GM23338 (cell line): Measurements from ENCODE around the gene BBS4. TPM values are rescaled to one million over a fixed set of nuclear protein-coding genes. Genes with fewer than 3 reads are reported as not detected.

Source experiments
- ATAC-seq: fragments of 200-7000 bp; cut with Tn5 transposase; 3 replicates; pipeline ENCODE4 v1.9.1; 2020
- DNase-seq: peaks from one replicate; pipeline ENCODE4 v3.0.0-alpha.2; 2015; ENCODE audit warnings: low spot score
- H2AFZ ChIP-seq: fragments of 200-600 bp; sonication (generic); 2 replicates; pipeline ENCODE4 v1.8.0; 2016; ENCODE audit warnings: antibody characterized with exemption, mild to moderate bottlenecking, moderate library complexity
- H3F3A ChIP-seq: fragments of 200-600 bp; sonication (generic); replicated peaks from 2 replicates; pipeline ENCODE4 v1.8.0; 2017; ENCODE audit warnings: antibody characterized with exemption, mixed run types, low read depth
- H3K27ac ChIP-seq: fragments of 200-600 bp; sonication (generic); 2 replicates; pipeline ENCODE4 v1.6.1; 2016; ENCODE audit warnings: low read depth
- H3K27me3 ChIP-seq: fragments of 200-600 bp; sonication (generic); 2 replicates; pipeline ENCODE4 v1.8.0; 2016; ENCODE audit warnings: mild to moderate bottlenecking, mixed run types, moderate library complexity; ENCODE audit not compliant: insufficient read depth
- H3K36me3 ChIP-seq: fragments of 200-600 bp; sonication (generic); 2 replicates; pipeline ENCODE4 v1.8.0; 2016; ENCODE audit warnings: mild to moderate bottlenecking; ENCODE audit not compliant: insufficient read depth
- H3K4me1 ChIP-seq: fragments of 200-600 bp; sonication (generic); 2 replicates; pipeline ENCODE4 v1.8.0; 2016; ENCODE audit warnings: mild to moderate bottlenecking, moderate library complexity; ENCODE audit not compliant: insufficient read depth
- H3K4me2 ChIP-seq: fragments of 200-600 bp; sonication (generic); 2 replicates; pipeline ENCODE4 v1.7.1; 2017; ENCODE audit warnings: mixed run types
- H3K4me3 ChIP-seq: fragments of 200-600 bp; sonication (generic); 2 replicates; pipeline ENCODE4 v1.6.1; 2016; ENCODE audit warnings: mixed run types
- H3K79me2 ChIP-seq: fragments of 200-600 bp; sonication (generic); replicated peaks from 2 replicates; pipeline ENCODE4 v1.8.0; 2017; ENCODE audit warnings: mild to moderate bottlenecking; ENCODE audit not compliant: insufficient read depth
- H3K9me2 ChIP-seq: fragments of 200-600 bp; sonication (generic); 2 replicates; pipeline ENCODE4 v1.8.0; 2017; ENCODE audit not compliant: insufficient read depth
- H4K20me1 ChIP-seq: fragments of 200-600 bp; sonication (generic); replicated peaks from 2 replicates; pipeline ENCODE4 v1.8.0; 2017; ENCODE audit warnings: mild to moderate bottlenecking; ENCODE audit not compliant: insufficient read depth
- H3K27ac Mint-ChIP-seq: 2 replicates; pipeline ENCODE4 v1.8.0; 2020; ENCODE audit warnings: inconsistent platforms, mild to moderate bottlenecking, moderate library complexity, mixed read lengths
- H3K27me3 Mint-ChIP-seq: 3 replicates; pipeline ENCODE4 v1.8.0; 2022; ENCODE audit warnings: low read depth, mild to moderate bottlenecking, moderate library complexity, mixed read lengths, inconsistent platforms; ENCODE audit not compliant: insufficient read depth, poor library complexity
- H3K36me3 Mint-ChIP-seq: 3 replicates; pipeline ENCODE4 v1.8.0; 2021; ENCODE audit warnings: low read depth, mild to moderate bottlenecking, inconsistent platforms, moderate library complexity, mixed read lengths
- H3K4me1 Mint-ChIP-seq: 3 replicates; pipeline ENCODE4 v1.8.0; 2020; ENCODE audit warnings: mild to moderate bottlenecking, inconsistent platforms, mixed read lengths
- H3K4me3 Mint-ChIP-seq: 3 replicates; pipeline ENCODE4 v1.8.0; 2021; ENCODE audit warnings: moderate library complexity, mild to moderate bottlenecking, inconsistent platforms, mixed read lengths
- H3K9me3 Mint-ChIP-seq: 3 replicates; pipeline ENCODE4 v1.8.0; 2020; ENCODE audit warnings: moderate library complexity, mild to moderate bottlenecking, inconsistent platforms, mixed read lengths
- CREB1 ChIP-seq: fragments of 250-450 bp; sonication (Bioruptor Pico); IDR thresholded peaks from 2 replicates; pipeline ENCODE4 v1.5.0; 2020; ENCODE audit warnings: low read depth, mild to moderate bottlenecking, moderate library complexity
- CTCF ChIP-seq, 2 experiments: fragments of 200-600 bp in 1 of 2; sonication (generic) in 1 of 2; conservative IDR thresholded peaks; 2 replicates each; pipeline versions ENCODE4 v1.5.1 to v1.6.1; 2016 to 2017; ENCODE audit warnings: antibody characterized with exemption in 2 of 2, low read depth in 2 of 2, mild to moderate bottlenecking in 2 of 2, moderate library complexity in 1 of 2
- EZH2phosphoT487 ChIP-seq: fragments of 200-600 bp; sonication (generic); IDR thresholded peaks from one replicate; pipeline ENCODE4 v1.8.1; 2018; ENCODE audit warnings: antibody characterized with exemption; ENCODE audit not compliant: unreplicated experiment
- JUNB ChIP-seq: IDR thresholded peaks from one replicate; pipeline ENCODE4 v1.6.1; 2016; ENCODE audit warnings: antibody characterized with exemption; ENCODE audit not compliant: unreplicated experiment
- NANOG ChIP-seq: IDR thresholded peaks from 2 replicates; pipeline ENCODE4 v1.6.1; 2016; ENCODE audit warnings: antibody characterized with exemption, borderline replicate concordance
- POLR2AphosphoS5 ChIP-seq: IDR thresholded peaks from 2 replicates; pipeline ENCODE4 v1.6.1; 2016; ENCODE audit warnings: antibody characterized with exemption, low read depth
- STAT1 ChIP-seq: IDR thresholded peaks from one replicate; pipeline ENCODE4 v1.6.1; 2016; ENCODE audit warnings: antibody characterized with exemption; ENCODE audit not compliant: unreplicated experiment
- ZNF114 ChIP-seq: fragments of 250-450 bp; sonication (Bioruptor Pico); IDR thresholded peaks from 2 replicates; pipeline ENCODE4 v1.5.0; 2020; ENCODE audit warnings: mild to moderate bottlenecking, moderate library complexity
- polyA plus RNA-seq: library from polyadenylated mRNA; unstranded; fragments of >200 nt; fragmentation: Nextera tagmentation; extraction: Ambion mirVana; gene quantifications from 2 replicates; pipeline ENCODE4 v1.2.1, GENCODE V29; 2016
- total RNA-seq: library from RNA; depleted of rRNA; stranded (reverse); fragments of >200 nt; shearing (Covaris generic); gene quantifications from 2 replicates; pipeline ENCODE4 v1.2.3, GENCODE V29; 2014
- TF ChIP-seq, protein P1 (sequence below): IDR thresholded peaks from one replicate; pipeline ENCODE4 v1.6.1; 2018; ENCODE audit warnings: antibody characterized with exemption; ENCODE audit not compliant: unreplicated experiment
- TF ChIP-seq, protein P2 (sequence below): fragments of 250-450 bp; sonication (Bioruptor Pico); IDR thresholded peaks from 2 replicates; pipeline ENCODE4 v1.5.0; 2020; ENCODE audit warnings: mild to moderate bottlenecking, moderate library complexity

Gene BBS4
- total and polyA plus RNA-seq, 2 experiments from 2014 or later, result 22.2 to 40.8 TPM

DNA sequence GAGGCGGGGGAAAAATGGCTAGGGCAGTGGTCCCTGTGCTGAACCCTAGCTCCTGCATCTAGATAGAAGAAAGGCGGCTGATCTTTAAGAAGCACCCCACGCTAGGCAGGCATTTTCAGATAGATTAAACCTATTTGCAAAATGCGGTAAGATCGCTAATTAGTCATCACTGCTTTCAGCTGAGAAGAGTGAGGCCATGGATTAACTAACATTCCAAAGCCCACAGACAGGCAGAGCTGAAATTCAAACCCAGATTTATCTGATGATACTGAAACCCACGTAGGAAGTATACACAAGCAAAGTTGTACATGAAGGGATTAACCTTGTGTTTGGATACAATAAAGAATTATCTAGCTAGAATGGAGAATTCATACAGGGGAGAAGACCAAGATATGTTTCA is 92.8 kb downstream of the BBS4 start (continued):
- TF ChIP-seq, protein P1, sequence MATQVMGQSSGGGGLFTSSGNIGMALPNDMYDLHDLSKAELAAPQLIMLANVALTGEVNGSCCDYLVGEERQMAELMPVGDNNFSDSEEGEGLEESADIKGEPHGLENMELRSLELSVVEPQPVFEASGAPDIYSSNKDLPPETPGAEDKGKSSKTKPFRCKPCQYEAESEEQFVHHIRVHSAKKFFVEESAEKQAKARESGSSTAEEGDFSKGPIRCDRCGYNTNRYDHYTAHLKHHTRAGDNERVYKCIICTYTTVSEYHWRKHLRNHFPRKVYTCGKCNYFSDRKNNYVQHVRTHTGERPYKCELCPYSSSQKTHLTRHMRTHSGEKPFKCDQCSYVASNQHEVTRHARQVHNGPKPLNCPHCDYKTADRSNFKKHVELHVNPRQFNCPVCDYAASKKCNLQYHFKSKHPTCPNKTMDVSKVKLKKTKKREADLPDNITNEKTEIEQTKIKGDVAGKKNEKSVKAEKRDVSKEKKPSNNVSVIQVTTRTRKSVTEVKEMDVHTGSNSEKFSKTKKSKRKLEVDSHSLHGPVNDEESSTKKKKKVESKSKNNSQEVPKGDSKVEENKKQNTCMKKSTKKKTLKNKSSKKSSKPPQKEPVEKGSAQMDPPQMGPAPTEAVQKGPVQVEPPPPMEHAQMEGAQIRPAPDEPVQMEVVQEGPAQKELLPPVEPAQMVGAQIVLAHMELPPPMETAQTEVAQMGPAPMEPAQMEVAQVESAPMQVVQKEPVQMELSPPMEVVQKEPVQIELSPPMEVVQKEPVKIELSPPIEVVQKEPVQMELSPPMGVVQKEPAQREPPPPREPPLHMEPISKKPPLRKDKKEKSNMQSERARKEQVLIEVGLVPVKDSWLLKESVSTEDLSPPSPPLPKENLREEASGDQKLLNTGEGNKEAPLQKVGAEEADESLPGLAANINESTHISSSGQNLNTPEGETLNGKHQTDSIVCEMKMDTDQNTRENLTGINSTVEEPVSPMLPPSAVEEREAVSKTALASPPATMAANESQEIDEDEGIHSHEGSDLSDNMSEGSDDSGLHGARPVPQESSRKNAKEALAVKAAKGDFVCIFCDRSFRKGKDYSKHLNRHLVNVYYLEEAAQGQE, result no peak
- TF ChIP-seq CREB1 (CRISPR knock-in tag), result no peak
- TF ChIP-seq ZNF114, result no peak

DNA sequence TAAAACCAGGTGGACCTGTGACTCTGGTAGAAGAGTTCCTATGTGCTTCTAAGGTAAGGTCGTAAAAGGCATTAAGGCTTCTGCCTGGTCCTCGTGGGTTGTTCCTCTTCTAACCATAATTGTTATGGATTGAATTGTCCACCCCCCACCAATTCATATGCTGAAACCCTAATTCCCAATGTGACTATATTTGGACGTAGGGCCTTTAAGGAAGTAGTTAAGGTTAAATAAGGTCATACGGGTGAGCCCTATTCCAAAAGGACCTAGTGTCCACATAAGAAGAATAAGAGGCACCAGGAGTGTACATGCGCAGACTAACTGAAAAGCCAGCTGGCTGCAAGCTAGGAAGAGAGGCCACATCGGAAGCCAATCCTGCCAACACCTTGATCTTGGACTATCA is 95.6 kb downstream of the BBS4 start:
- Histone ChIP-seq H3K27ac (no peak overlapping the region), H3K4me3 (peak overlapping the region; percentile 95), H3F3A (peaks cover 5% of the 10 kb centered on the region; the same call in 1 of the 2 replicates), H3K36me3 (peaks cover 3% of the 10 kb centered on the region), H3K9me2 (no peaks in the 10 kb centered on the region), H2AFZ (no peak overlapping the region), H3K27me3 (no peaks in the 10 kb centered on the region), H4K20me1 (peaks cover 14% of the 10 kb centered on the region), H3K4me1 (peaks cover 16% of the 10 kb centered on the region), H3K79me2 (peaks cover 67% of the 10 kb centered on the region), H3K4me2 (peak overlapping the region; percentile 85)
- peak overlapping the region; percentile 91 for H3K4me3 Mint-ChIP-seq
- H3K27me3 Mint-ChIP-seq, result no peaks in the 10 kb centered on the region
- H3K36me3 Mint-ChIP-seq, result peaks cover 3% of the 10 kb centered on the region
- ATAC-seq (no peak), DNase-seq (no peak)
- H3K27ac Mint-ChIP-seq, result no peak overlapping the region
- H3K4me1 Mint-ChIP-seq, result peaks cover 15% of the 10 kb centered on the region
- H3K9me3 Mint-ChIP-seq, result no peaks in the 10 kb centered on the region
- TF ChIP-seq, protein P1, result no peak
- no peak for TF ChIP-seq STAT1
- TF ChIP-seq POLR2AphosphoS5, result no peak
- no peak for TF ChIP-seq NANOG
- no peak for TF ChIP-seq JUNB
- no peak for TF ChIP-seq EZH2phosphoT487
- no peak for TF ChIP-seq CTCF (conservative IDR thresholded peaks at IDR 0.05; ENCODE audit: low read depth in 2 of 2)
- TF ChIP-seq, protein P2, sequence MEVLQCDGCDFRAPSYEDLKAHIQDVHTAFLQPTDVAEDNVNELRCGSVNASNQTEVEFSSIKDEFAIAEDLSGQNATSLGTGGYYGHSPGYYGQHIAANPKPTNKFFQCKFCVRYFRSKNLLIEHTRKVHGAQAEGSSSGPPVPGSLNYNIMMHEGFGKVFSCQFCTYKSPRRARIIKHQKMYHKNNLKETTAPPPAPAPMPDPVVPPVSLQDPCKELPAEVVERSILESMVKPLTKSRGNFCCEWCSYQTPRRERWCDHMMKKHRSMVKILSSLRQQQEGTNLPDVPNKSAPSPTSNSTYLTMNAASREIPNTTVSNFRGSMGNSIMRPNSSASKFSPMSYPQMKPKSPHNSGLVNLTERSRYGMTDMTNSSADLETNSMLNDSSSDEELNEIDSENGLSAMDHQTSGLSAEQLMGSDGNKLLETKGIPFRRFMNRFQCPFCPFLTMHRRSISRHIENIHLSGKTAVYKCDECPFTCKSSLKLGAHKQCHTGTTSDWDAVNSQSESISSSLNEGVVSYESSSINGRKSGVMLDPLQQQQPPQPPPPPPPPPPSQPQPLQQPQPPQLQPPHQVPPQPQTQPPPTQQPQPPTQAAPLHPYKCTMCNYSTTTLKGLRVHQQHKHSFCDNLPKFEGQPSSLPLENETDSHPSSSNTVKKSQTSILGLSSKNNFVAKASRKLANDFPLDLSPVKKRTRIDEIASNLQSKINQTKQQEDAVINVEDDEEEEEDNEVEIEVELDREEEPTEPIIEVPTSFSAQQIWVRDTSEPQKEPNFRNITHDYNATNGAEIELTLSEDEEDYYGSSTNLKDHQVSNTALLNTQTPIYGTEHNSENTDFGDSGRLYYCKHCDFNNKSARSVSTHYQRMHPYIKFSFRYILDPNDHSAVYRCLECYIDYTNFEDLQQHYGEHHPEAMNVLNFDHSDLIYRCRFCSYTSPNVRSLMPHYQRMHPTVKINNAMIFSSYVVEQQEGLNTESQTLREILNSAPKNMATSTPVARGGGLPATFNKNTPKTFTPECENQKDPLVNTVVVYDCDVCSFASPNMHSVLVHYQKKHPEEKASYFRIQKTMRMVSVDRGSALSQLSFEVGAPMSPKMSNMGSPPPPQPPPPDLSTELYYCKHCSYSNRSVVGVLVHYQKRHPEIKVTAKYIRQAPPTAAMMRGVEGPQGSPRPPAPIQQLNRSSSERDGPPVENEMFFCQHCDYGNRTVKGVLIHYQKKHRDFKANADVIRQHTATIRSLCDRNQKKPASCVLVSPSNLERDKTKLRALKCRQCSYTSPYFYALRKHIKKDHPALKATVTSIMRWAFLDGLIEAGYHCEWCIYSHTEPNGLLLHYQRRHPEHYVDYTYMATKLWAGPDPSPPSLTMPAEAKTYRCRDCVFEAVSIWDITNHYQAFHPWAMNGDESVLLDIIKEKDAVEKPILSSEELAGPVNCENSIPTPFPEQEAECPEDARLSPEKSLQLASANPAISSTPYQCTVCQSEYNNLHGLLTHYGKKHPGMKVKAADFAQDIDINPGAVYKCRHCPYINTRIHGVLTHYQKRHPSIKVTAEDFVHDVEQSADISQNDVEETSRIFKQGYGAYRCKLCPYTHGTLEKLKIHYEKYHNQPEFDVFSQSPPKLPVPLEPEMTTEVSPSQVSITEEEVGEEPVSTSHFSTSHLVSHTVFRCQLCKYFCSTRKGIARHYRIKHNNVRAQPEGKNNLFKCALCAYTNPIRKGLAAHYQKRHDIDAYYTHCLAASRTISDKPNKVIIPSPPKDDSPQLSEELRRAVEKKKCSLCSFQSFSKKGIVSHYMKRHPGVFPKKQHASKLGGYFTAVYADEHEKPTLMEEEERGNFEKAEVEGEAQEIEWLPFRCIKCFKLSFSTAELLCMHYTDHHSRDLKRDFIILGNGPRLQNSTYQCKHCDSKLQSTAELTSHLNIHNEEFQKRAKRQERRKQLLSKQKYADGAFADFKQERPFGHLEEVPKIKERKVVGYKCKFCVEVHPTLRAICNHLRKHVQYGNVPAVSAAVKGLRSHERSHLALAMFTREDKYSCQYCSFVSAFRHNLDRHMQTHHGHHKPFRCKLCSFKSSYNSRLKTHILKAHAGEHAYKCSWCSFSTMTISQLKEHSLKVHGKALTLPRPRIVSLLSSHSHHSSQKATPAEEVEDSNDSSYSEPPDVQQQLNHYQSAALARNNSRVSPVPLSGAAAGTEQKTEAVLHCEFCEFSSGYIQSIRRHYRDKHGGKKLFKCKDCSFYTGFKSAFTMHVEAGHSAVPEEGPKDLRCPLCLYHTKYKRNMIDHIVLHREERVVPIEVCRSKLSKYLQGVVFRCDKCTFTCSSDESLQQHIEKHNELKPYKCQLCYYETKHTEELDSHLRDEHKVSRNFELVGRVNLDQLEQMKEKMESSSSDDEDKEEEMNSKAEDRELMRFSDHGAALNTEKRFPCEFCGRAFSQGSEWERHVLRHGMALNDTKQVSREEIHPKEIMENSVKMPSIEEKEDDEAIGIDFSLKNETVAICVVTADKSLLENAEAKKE, result no peak
